Ascending aorta (tissue), 2 donors: ENCODE results near the gene MAN2B2. TPM values are rescaled to one million over a fixed set of nuclear protein-coding genes. Genes with fewer than 3 reads are reported as not detected.

Experiments
- DNase-seq, 2 donors: peaks; one replicate each; pipeline ENCODE4 v3.0.0-alpha.2; 2019; ENCODE audit warnings: low spot score in 2 of 2
- H3K27ac ChIP-seq, 2 donors: fragments of 200-600 bp; sonication (generic); one replicate each; pipeline ENCODE4 v1.5.1; 2016 to 2017; ENCODE audit warnings: mild to moderate bottlenecking in 1 of 2
- H3K27me3 ChIP-seq: fragments of 200-600 bp; sonication (generic); one replicate; pipeline ENCODE4 v1.5.1; 2017
- H3K36me3 ChIP-seq, 2 donors: fragments of 200-600 bp; sonication (generic); one replicate each; pipeline ENCODE4 v1.5.1; 2016
- H3K4me1 ChIP-seq, 2 donors: fragments of 200-600 bp; sonication (generic); one replicate each; pipeline ENCODE4 v1.5.1; 2016 to 2017; ENCODE audit warnings: mild to moderate bottlenecking in 1 of 2
- H3K4me3 ChIP-seq, 2 donors: fragments of 200-600 bp; sonication (generic); one replicate each; pipeline ENCODE4 v1.5.1; 2016 to 2017; ENCODE audit warnings: mild to moderate bottlenecking in 1 of 2
- H3K9me3 ChIP-seq, 2 donors: fragments of 200-600 bp; sonication (generic); one replicate each; pipeline ENCODE4 v1.5.1; 2016
- CTCF ChIP-seq, 3 experiments: fragments of 200-600 bp in 2 of 3; fragments of 450-650 bp in 1 of 3; sonication (generic) in 2 of 3; IDR thresholded peaks; one replicate each; pipeline ENCODE4 v1.5.1; 2016 to 2019; ENCODE audit warnings: antibody characterized with exemption in 3 of 3, mild to moderate bottlenecking in 1 of 3, moderate library complexity in 1 of 3
- intact Hi-C: fragments of 100-400 bp; cut with DNase I; formaldehyde crosslinking; loops from one replicate; pipeline ENCODE4 v1.15.1; 2023
- total RNA-seq: library from RNA; depleted of rRNA; stranded (reverse); fragments of >200 nt; gene quantifications from one replicate; pipeline ENCODE4 v1.1.0, GENCODE V29; 2016

MAN2B2 gene
- total RNA-seq, 1 donor from 2014 or later: 47.8 TPM

- Histone ChIP-seq H3K4me3 (peak overlapping the region; percentile 48 to 59), H3K9me3 (no peaks in the 10 kb centered on the region), H3K27me3 (peaks cover 9% of the 10 kb centered on the region), H3K27ac (no peak overlapping the region), H3K4me1 (peaks cover 4 to 8% of the 10 kb centered on the region in 2 donors), H3K36me3 (no peaks in the 10 kb centered on the region)
- DNase-seq: no peak
- TF ChIP-seq CTCF (IDR thresholded peaks at IDR 0.05): no peak
- intact Hi-C loops: no loop called here
Observed at GRCh38 chr4:6563935-6564645, 10.9 kb upstream of the MAN2B2 start.

GRCh38 chr4:6565691-6566390 is 9.1 kb upstream of the MAN2B2 start:
- H3K9me3 ChIP-seq: no peaks in the 10 kb centered on the region
- intact Hi-C loops: no loop called here
- H3K27me3 ChIP-seq: peaks cover 9% of the 10 kb centered on the region
- no peaks in the 10 kb centered on the region for H3K36me3 ChIP-seq
- TF ChIP-seq CTCF (IDR thresholded peaks at IDR 0.05): no peak
- H3K4me1 ChIP-seq: peaks cover 4 to 8% of the 10 kb centered on the region in 2 donors
- no peak overlapping the region for H3K27ac ChIP-seq
- H3K4me3 ChIP-seq: no peak overlapping the region
- no peak for DNase-seq

- intact Hi-C loops: no loop called here
- no peak for TF ChIP-seq CTCF (IDR thresholded peaks at IDR 0.05)
- Histone ChIP-seq H3K4me1 (peaks cover 4 to 8% of the 10 kb centered on the region in 2 donors), H3K9me3 (no peaks in the 10 kb centered on the region), H3K4me3 (no peak overlapping the region), H3K27me3 (peaks cover 9% of the 10 kb centered on the region), H3K27ac (no peak overlapping the region), H3K36me3 (no peaks in the 10 kb centered on the region)
- no peak for DNase-seq
Observed at GRCh38 chr4:6566391-6567190, 8.4 kb upstream of the MAN2B2 start.

- Histone ChIP-seq H3K36me3 (no peaks in the 10 kb centered on the region), H3K4me1 (peaks cover 4 to 8% of the 10 kb centered on the region in 2 donors), H3K4me3 (no peak overlapping the region), H3K27me3 (peaks cover 9% of the 10 kb centered on the region), H3K9me3 (no peaks in the 10 kb centered on the region), H3K27ac (no peak overlapping the region)
- intact Hi-C loops: no loop called here
- no peak for DNase-seq
- TF ChIP-seq CTCF (IDR thresholded peaks at IDR 0.05): no peak
Observed at GRCh38 chr4:6567218-6567617, 7.8 kb upstream of the MAN2B2 start.

- H3K27me3 ChIP-seq: peaks cover 9% of the 10 kb centered on the region
- intact Hi-C loops: no loop called here
- no peak for DNase-seq
- no peak overlapping the region for H3K4me3 ChIP-seq
- H3K4me1 ChIP-seq: peaks cover 4 to 6% of the 10 kb centered on the region in 2 donors
- no peak for TF ChIP-seq CTCF (IDR thresholded peaks at IDR 0.05)
- no peaks in the 10 kb centered on the region for H3K36me3 ChIP-seq
- no peaks in the 10 kb centered on the region for H3K9me3 ChIP-seq
- no peak overlapping the region for H3K27ac ChIP-seq
Observed at GRCh38 chr4:6568148-6568547, 6.8 kb upstream of the MAN2B2 start.
